HG02970 (cell line): Measurements from ENCODE around the gene FAM110D.

ENCODE experiments used
- ATAC-seq: cut with Tn5 transposase; IDR thresholded peaks from one replicate; pipeline ENCODE4 v1.9.1; 2021; ENCODE audit warnings: mild to moderate bottlenecking, moderate library complexity, moderate number of reproducible peaks; ENCODE audit not compliant: unreplicated experiment, low FRiP score

Gene FAM110D

GRCh38 chr1:26181586-26182382 lies 22.9 kb downstream of the FAM110D start:
- ATAC-seq = no peak

DNA sequence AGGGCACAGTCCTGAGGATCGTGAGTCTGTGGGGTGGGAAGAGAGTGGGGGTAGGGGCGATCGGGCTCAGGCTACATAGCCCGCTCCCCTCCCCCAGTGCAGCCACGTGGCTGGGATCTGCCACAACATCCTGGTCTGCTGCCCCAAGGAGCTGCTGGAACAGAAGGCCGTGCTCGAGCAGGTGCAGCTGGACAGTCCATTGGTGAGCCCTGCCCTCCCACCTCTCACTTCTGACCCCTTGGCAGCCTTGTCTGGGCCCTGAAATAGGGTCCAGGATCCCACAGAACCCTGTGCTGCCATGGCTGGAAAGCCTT lies 23.5 kb downstream of the FAM110D start:
- ATAC-seq = no peak

- ATAC-seq = no peak
Measured at GRCh38 chr1:26184086-26184485, 25.2 kb downstream of the FAM110D start.

DNA sequence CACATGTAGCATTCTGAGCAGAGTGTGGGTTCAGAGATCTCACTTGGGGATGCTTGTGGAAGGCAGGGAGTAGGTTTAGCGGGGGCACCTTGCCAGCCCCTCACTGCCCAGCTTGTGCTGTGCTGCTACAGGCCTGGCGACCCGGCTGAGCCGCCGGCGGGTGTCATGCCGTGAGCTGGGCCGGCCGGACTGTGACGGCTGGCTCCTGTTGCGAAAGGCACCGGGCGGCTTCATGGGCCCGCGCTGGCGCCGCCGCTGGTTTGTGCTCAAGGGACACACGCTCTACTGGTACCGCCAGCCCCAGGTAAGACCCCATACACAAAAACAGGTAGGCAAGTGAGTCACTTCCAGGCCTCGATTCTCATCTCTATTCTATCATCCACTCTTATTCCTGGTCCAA lies 26.0 kb downstream of the FAM110D start:
- no peak for ATAC-seq

GRCh38 chr1:26187882-26188281 lies 29.0 kb downstream of the FAM110D start:
- ATAC-seq = no peak

GRCh38 chr1:26188477-26188876 lies 29.6 kb downstream of the FAM110D start:
- no peak for ATAC-seq

GRCh38 chr1:26189331-26189730 lies 30.5 kb downstream of the FAM110D start:
- no peak for ATAC-seq

DNA sequence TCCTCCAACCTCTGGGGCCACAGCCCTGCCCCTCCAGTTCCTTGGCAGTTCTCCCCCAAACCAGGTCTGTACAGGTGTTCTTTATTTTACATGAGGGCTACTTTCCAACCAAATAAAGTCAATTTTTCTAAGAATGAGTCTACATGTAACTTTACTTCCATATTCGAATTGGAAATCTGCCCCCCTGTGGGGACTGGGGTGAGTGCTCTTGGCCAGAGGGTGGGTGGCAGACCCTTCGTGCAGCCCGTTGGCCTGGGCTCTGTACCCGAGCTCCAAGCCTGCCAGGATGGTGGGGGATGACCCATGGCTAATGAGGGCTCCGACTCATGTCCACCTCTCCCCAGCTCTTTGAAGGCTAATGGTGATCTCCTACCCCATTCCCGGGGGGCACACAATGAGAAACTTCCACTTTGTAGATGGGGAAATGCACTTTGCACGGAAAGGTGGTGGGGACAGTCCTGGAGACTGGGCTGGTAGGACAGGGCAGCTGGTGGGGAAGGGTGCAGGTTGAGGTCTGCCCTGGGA lies 30.9 kb downstream of the FAM110D start:
- ATAC-seq = no peak

- no peak for ATAC-seq
Measured at GRCh38 chr1:26190373-26190987, 31.6 kb downstream of the FAM110D start, which contains the start of gene CATSPER4. Gene CATSPER4, plus strand, starts transcription at chr1:26190602. Its CDS starts 26 bp downstream, at chr1:26190628.

GRCh38 chr1:26191739-26192138 lies 32.9 kb downstream of the FAM110D start:
- no peak for ATAC-seq

- ATAC-seq = no peak
Measured at GRCh38 chr1:26195805-26196204, 36.9 kb downstream of the FAM110D start.

DNA sequence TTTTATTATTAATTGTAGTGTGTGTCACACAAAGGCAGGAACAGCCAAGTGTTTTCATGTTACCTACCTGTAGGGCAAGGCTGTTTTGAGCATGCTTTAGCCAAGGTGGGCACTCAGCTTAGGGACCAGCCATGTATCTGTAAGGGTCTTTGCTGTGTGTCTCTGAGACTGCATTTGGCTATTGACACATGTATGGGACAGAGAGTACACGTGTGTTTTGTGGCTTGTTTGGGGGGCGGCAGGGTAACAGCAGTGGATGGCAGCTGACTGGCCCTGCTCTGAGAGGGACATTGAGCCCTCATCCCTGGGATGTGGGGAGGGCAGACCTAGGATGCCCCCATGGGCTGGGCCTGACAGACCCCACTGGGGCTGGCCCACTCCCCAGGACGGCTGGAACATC lies 38.4 kb downstream of the FAM110D start:
- ATAC-seq = no peak

GRCh38 chr1:26197813-26198212 lies 38.9 kb downstream of the FAM110D start:
- ATAC-seq = no peak

GRCh38 chr1:26200413-26200812 lies 41.5 kb downstream of the FAM110D start:
- ATAC-seq = no peak

GRCh38 chr1:26203642-26204318 lies 44.9 kb downstream of the FAM110D start:
- no peak for ATAC-seq

- no peak for ATAC-seq
Measured at GRCh38 chr1:26210147-26210870, 51.4 kb downstream of the FAM110D start.

DNA sequence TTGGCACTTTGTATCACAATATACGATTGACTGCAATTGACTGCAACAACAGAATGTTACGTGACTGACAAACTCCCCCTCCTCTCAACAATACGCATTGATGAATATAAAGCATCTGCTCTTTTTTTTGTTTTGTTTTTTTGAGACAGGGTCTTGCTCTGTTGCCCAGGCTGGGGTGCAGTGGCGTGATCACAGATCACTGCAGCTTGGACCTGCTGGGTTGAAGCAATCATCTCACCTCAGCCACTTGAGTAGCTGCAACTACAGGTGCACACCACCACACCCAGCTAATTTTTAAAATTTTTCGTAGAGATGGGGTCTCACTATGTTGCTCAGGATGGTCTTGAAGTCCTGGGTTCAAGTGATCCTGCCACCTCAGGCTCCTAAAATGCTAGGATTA lies 53.8 kb downstream of the FAM110D start:
- no peak for ATAC-seq

- no peak for ATAC-seq
Measured at GRCh38 chr1:26213335-26213905, 54.5 kb downstream of the FAM110D start.
